Renal pelvis (tissue), 4 donors: ENCODE data around the gene TP53RK. TPM values are rescaled to one million over a fixed set of nuclear protein-coding genes. Genes with fewer than 3 reads are reported as not detected.
A peak's percentile ranks its signal among the peaks of the same experiment; 100 is the strongest.
"Not testable (repeated sequence)": the region's sequence is repeated elsewhere in the genome, so short reads cannot be mapped to it uniquely, and the experiment has no call there.

Source experiments
- DNase-seq: peaks from one replicate; pipeline ENCODE4 v3.0.0-alpha.2; 2013
- polyA plus RNA-seq, 3 donors: library from polyadenylated mRNA; unstranded; fragments of 120-200 nt; gene quantifications; one replicate each; pipeline ENCODE4 v1.2.1, GENCODE V29; 2013; ENCODE audit not compliant: insufficient read length in 3 of 3

The TP53RK gene
- polyA plus RNA-seq, 3 donors: 16.0 to 17.2 (median 16.3) TPM

GRCh38 chr20:46689754-46690085 lies 476 bp upstream of the TP53RK start:
- DNase-seq: no peak

GRCh38 chr20:46688151-46689081 lies 828 bp downstream of the TP53RK start:
- no peak for DNase-seq

DNA sequence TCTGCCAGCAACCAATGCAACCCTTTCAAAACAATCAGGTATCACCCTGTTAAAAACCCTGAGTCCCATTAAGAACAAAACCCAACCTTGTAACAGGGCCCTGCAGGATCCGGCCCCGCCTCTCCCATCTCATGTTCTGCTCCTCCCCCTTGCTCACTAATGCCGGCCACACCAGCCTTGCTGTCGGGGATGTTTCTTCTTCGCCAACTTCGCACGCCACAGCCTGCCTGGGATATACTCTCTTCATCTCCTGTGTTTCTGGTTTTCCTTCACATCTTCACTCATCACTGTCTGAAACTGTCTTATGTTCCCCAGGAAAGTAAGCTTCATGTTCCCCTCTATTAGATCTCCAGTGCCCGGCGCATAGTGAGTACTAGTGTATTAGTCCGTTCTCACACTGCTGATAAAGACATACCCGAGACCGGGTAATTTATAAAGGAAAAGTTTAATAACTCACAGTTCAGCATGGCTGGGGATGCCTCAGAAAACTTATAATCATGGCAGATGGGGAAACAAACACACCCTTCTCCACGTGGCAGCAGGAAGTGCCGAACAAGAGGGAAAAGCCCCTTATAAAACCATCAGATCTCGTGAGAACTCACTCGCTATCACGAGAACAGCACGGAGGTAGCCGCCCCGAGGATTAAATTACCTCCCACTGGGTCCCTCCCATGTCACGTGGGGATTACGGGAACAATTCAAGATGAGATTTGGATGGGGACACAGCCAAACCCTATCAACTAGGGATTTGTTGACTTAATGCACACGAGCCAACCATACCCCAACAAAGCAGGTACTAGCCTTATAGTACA lies 5.1 kb downstream of the TP53RK start:
- peak; percentile 60 for DNase-seq

DNA sequence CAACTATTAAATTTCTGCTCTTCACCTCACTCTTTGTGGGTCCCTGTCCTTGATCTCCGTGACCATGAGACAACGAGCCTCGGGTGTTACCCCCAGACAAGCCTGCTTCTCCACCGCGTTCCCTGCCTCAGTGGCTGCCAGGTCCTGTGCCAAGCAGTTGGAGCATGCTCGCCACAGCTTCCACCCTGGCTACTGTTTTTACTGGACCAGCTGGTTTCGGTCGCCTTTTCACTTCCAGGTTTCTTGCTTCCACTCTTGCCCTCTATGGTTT lies 5.6 kb downstream of the TP53RK start:
- no peak for DNase-seq

DNA sequence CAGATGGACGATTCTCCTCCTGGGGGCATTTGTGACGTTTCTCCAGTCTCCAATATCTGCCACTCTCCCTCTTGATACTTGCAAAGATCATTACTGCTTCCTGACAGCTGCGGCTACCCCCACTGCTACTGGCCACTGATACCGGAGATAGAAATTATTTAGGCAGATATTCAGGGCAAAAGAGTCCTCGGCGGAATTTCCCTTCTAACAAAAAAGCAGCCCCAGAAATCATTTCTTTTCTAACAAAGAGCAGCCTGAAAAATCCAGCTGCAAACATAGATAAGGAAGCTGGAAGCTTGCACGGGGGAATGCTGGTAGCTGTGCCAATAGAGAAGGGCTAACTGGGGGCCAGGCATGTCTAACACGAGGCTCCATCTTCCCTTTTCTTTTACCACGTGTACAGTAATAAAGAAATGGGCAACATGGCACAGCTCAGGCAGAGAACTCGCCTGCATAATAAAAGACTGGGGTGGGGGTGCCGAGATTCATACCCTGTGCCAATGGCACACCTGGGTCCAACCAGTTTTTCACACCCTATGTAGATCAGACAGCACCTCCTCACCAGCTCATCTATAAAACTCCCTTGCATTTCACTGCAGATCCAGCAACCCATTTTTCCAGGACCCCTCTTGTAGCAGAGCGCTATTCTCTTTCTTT lies 6.1 kb downstream of the TP53RK start:
- DNase-seq: no peak

DNA sequence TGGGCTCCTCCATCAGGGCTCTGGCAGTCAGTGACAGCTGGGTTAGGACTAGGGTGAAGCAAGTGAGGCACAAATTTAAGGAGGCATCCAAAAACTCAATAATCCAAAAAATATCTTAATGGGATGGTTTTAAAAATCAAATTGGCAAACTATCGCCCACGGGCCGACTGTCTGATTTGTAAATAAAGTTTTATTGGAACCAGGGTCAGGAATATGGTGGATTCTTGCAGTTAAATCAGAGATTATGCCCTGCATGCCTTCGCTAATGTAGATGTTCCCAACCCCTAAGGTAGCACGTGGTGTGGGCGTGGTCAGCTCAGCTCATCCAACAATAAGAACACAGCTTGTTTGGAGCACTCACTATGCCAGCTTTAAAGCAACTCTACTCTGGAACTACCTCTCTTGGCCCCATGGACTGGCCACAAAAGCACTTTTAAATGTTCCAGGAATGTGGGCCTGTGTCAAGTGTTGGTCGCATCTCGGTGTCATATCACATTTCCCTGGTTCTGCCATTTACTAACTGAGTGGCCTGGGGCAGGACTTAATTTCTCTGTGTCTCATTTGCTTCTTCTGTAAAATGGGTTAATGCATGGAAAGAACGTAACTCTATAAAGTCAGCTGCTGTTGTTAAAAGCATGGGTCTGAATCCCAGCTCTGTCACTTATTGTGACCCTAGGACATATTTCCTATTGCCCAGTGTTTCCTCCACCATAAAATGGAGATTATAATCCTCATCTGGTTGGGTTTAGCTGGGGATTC lies 7.0 kb downstream of the TP53RK start:
- no peak for DNase-seq

DNA sequence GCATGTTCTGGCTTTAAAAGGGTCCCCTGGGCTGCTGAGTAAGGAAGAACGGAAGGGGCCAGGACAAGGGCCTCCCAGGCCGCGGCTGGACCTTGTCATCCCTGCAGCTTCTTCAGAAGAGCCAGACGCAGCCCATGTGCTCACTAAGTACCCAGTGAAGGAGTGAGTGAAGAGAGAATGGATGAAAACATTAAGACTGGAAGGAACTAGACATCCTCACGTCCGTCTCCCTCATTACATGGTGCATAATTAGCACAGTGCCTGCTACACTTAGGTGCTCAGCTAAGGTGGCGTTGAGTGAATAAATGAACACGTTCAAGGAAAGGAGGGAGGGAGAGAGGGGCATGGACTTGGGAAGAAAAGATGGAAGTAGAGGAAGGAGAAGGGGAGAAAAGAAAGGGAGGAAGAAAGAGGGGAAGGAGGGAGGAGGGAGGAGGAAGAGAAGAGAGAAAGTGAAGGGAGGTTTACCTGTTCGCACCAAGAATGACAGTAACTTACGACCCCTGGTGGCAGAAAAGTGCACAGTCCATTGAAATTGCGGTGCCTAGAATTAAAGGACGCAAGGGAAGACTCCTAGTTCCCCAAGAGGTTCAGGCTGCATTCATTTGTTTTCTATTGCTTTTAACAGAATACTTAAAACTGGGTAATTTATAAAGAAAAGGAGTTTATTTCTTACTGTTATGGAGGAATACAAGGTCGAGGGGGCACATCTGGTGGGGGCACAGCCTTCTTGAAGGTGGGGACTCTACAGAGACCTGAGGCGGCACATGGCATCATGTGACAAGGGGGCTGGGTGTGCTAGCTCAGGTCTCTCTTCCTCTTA lies 8.0 kb downstream of the TP53RK start:
- peak; percentile 63 for DNase-seq

GRCh38 chr20:46680684-46681031 lies 8.6 kb downstream of the TP53RK start:
- DNase-seq: no peak

DNA sequence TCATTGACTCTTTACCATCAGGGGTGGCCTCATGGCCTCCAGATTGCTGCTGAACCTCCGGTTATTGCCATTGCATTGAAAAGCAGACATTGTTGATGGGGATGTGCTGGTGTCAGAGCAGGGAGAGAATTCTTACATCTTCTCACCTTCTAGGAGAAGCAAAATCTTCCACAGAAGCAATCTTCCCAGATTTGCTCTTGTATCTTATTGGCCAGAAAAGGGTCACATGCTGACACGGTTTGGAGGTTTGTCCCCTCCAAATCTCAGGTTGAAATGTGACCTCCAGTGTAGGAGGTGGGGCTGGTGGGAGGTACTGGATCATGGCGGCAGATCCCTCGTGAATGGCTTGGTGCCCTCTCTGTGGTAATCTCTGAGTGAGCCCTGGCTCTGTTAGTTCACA lies 10.7 kb downstream of the TP53RK start:
- no peak for DNase-seq

DNA sequence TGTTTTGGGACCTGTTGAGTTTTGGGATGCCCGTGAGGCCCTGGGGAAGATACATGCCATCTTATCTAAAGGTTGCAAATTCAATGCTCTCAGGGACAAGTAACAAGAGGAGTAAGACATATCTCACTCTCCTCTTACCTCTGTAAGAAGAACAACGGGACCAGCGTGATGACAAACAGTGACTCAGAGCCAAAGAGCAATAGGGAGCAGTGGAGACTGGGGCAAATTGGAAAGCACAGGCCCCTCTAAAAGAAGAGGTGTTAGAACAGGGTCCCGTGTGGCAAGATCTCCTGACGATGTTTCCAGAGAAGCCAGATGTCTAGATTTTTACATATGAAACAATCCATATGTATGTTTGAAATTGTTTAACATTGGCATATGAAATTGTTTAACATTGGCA lies 11.6 kb downstream of the TP53RK start:
- no peak for DNase-seq

DNA sequence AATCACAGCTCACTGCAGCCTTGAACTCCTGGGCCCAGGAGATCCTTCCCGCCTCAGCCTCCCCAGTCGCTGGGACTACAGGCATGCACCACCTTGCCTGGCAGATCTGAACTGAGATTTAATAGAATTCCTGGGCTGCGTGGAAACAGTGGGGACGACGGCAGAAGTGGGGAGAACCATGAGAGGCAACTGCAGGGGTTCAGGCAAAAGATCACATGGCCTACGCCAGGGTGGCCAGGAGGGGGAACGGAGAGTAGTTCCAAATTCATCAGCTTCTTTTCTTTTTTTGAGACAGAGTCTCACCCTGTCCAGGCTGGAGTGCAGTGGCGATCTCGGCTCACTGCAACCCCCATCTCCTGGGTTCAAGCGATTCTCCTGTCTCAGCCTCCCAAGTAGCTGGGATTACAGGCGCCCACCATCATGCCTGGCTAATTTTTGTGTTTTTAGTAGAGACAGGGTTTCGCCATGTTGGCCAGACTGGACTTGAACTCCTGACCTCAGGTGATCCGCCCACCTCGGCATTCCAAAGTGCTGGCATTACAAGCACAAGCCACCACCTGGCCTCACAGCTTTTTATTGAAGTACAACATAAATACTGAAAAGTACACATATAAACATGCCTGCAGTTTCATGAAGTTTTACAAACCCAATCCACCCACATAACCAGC lies 12.5 kb downstream of the TP53RK start:
- DNase-seq: not testable (repeated sequence)

GRCh38 chr20:46674253-46675083 lies 14.8 kb downstream of the TP53RK start:
- no peak for DNase-seq

- no peak for DNase-seq
These were observed 15.6 kb downstream of the TP53RK start for GRCh38 chr20:46673394-46674252.

GRCh38 chr20:46672543-46673148 lies 16.6 kb downstream of the TP53RK start:
- DNase-seq: no peak

- DNase-seq: no peak
These were observed 17.2 kb downstream of the TP53RK start for GRCh38 chr20:46671866-46672542.

- no peak for DNase-seq
These were observed 18.4 kb downstream of the TP53RK start for GRCh38 chr20:46670585-46671584.
